ENCODE measurements around the gene SYP.
A peak's percentile ranks its signal among the peaks of the same experiment; 100 is the strongest.
"Not testable (repeated sequence)": the region's sequence is repeated elsewhere in the genome, so short reads cannot be mapped to it uniquely, and the experiment has no call there.

The SYP gene

GRCh38 chrX:49165901-49166881, 33.8 kb downstream of the SYP start:
- peak; percentile 84 for DNase-seq

GRCh38 chrX:49164589-49165360, 35.2 kb downstream of the SYP start:
- no peak for DNase-seq

- peak; percentile 86 for DNase-seq
These were observed 36.2 kb downstream of the SYP start for GRCh38 chrX:49163555-49164419.

GRCh38 chrX:49162620-49163019, 37.4 kb downstream of the SYP start, which contains the start of gene MAGIX:
Gene MAGIX (plus strand): TSS chrX:49162758. CDS start chrX:49162890, 132 bp downstream.
- no peak for DNase-seq

- no peak for DNase-seq
These were observed 38.4 kb downstream of the SYP start for GRCh38 chrX:49161632-49162031.

GRCh38 chrX:49160908-49161307, 39.1 kb downstream of the SYP start:
- no peak for DNase-seq

GRCh38 chrX:49157194-49157593, 42.8 kb downstream of the SYP start:
- no peak for DNase-seq

- peak; percentile 88 for DNase-seq
These were observed 43.8 kb downstream of the SYP start for GRCh38 chrX:49155900-49156837.

- DNase-seq: peak; percentile 36
These were observed 44.6 kb downstream of the SYP start for GRCh38 chrX:49155243-49155899.

GRCh38 chrX:49153467-49153866, 46.5 kb downstream of the SYP start:
- no peak for DNase-seq

GRCh38 chrX:49149291-49149690, 50.7 kb downstream of the SYP start:
- DNase-seq: not testable (repeated sequence)

GRCh38 chrX:49148390-49149100, 51.4 kb downstream of the SYP start:
- not testable (repeated sequence) for DNase-seq

GRCh38 chrX:49147936-49148335, 52.1 kb downstream of the SYP start:
- no peak for DNase-seq

- no peak for DNase-seq
These were observed 52.7 kb downstream of the SYP start for GRCh38 chrX:49147282-49147681.

- not testable (repeated sequence) for DNase-seq
These were observed 56.8 kb downstream of the SYP start for GRCh38 chrX:49143154-49143553.

GRCh38 chrX:49142264-49142663, 57.7 kb downstream of the SYP start:
- DNase-seq: not testable (repeated sequence)

- no peak for DNase-seq
These were observed 60.3 kb downstream of the SYP start for GRCh38 chrX:49139713-49140112.

All from CD4-positive, alpha-beta T cell treated with Interferon gamma for 1 hour (primary cell).